HUES6 (cell line): Measurements from ENCODE around the gene JAGN1.
"Not testable (repeated sequence)": the region's sequence is repeated elsewhere in the genome, so short reads cannot be mapped to it uniquely, and the experiment has no call there.

Experiments used
- H3K27ac ChIP-seq: 2 replicates; pipeline ENCODE4 v1.7.0; 2013; ENCODE audit warnings: low read depth, mild to moderate bottlenecking, low read length, inconsistent platforms
- H3K27me3 ChIP-seq: 2 replicates; pipeline ENCODE4 v1.6.1; 2013; ENCODE audit warnings: low read length; ENCODE audit not compliant: control insufficient read depth, insufficient read depth
- H3K36me3 ChIP-seq: 2 replicates; pipeline ENCODE4 v1.6.1; 2013; ENCODE audit warnings: low read length; ENCODE audit not compliant: control insufficient read depth, insufficient read depth
- H3K4me1 ChIP-seq: 2 replicates; pipeline ENCODE4 v1.6.1; 2013; ENCODE audit warnings: low read length; ENCODE audit not compliant: control insufficient read depth, insufficient read depth
- H3K4me3 ChIP-seq: 2 replicates; pipeline ENCODE4 v1.5.1; 2013; ENCODE audit warnings: low read depth, low read length
- H3K9ac ChIP-seq: one replicate; pipeline ENCODE4 v1.6.1; 2013; ENCODE audit warnings: mild to moderate bottlenecking, low read length
- H3K9me3 ChIP-seq: 2 replicates; pipeline ENCODE4 v1.6.1; 2013; ENCODE audit warnings: low read depth, low read length; ENCODE audit not compliant: control insufficient read depth, insufficient read depth

The JAGN1 gene

GRCh38 chr3:9898467-9899241 lies 8.2 kb downstream of the JAGN1 start:
- Histone ChIP-seq H3K27ac (no peak overlapping the region), H3K9ac (no peak overlapping the region), H3K36me3 (peaks cover 6% of the 10 kb centered on the region), H3K9me3 (no peaks in the 10 kb centered on the region), H3K4me3 (no peak overlapping the region), H3K4me1 (peaks cover 17% of the 10 kb centered on the region), H3K27me3 (no peaks in the 10 kb centered on the region)

- Histone ChIP-seq H3K9me3 (no peaks in the 10 kb centered on the region), H3K36me3 (no peaks in the 10 kb centered on the region), H3K27me3 (no peaks in the 10 kb centered on the region), H3K9ac (no peak overlapping the region), H3K4me3 (no peak overlapping the region), H3K4me1 (peaks cover 17% of the 10 kb centered on the region), H3K27ac (no peak overlapping the region)
Measured at GRCh38 chr3:9899289-9899791, 8.9 kb downstream of the JAGN1 start.

GRCh38 chr3:9900965-9901415 lies 10.6 kb downstream of the JAGN1 start:
- H3K9me3 ChIP-seq, H3K4me3 ChIP-seq, H3K27me3 ChIP-seq, H3K36me3 ChIP-seq, H3K27ac ChIP-seq, H3K9ac ChIP-seq: not testable (repeated sequence)
- peaks cover 17% of the 10 kb centered on the region for H3K4me1 ChIP-seq

- no peaks in the 10 kb centered on the region for H3K9me3 ChIP-seq
- H3K4me3 ChIP-seq, result no peak overlapping the region
- H3K27me3 ChIP-seq, result no peaks in the 10 kb centered on the region
- H3K4me1 ChIP-seq, result peaks cover 17% of the 10 kb centered on the region
- no peak overlapping the region for H3K27ac ChIP-seq
- no peaks in the 10 kb centered on the region for H3K36me3 ChIP-seq
- no peak overlapping the region for H3K9ac ChIP-seq
Measured at GRCh38 chr3:9901967-9902366, 11.6 kb downstream of the JAGN1 start.

- H3K27ac ChIP-seq, result no peak within 1 kb of the TSS
- no peak within 1 kb of the TSS for H3K9ac ChIP-seq
- H3K9me3 ChIP-seq, result no peaks in the 10 kb centered on the region
- H3K4me1 ChIP-seq, result peaks cover 17% of the 10 kb centered on the region
- peak within 1 kb of the TSS; percentile 23; the same call in 1 of the 2 replicates for H3K4me3 ChIP-seq
- no peaks in the 10 kb centered on the region for H3K27me3 ChIP-seq
- no peaks in the 10 kb centered on the region for H3K36me3 ChIP-seq
Measured at GRCh38 chr3:9902372-9903237, 12.2 kb downstream of the JAGN1 start, which contains the start of gene IL17RE. TSS of gene IL17RE (plus strand) at chr3:9902848. CDS start at chr3:9902933, 85 bp downstream.

- Histone ChIP-seq H3K9ac (no peak overlapping the region), H3K36me3 (no peaks in the 10 kb centered on the region), H3K27ac (no peak overlapping the region), H3K4me3 (peak overlapping the region; percentile 23; the same call in 1 of the 2 replicates), H3K4me1 (peaks cover 17% of the 10 kb centered on the region), H3K27me3 (no peaks in the 10 kb centered on the region), H3K9me3 (no peaks in the 10 kb centered on the region)
Measured at GRCh38 chr3:9903238-9903624, 12.8 kb downstream of the JAGN1 start.

- no peaks in the 10 kb centered on the region for H3K36me3 ChIP-seq
- H3K27ac ChIP-seq, result no peak overlapping the region
- no peak overlapping the region for H3K9ac ChIP-seq
- no peak overlapping the region for H3K4me3 ChIP-seq
- peaks cover 17% of the 10 kb centered on the region for H3K4me1 ChIP-seq
- no peaks in the 10 kb centered on the region for H3K9me3 ChIP-seq
- H3K27me3 ChIP-seq, result no peaks in the 10 kb centered on the region
Measured at GRCh38 chr3:9903904-9904303, 13.5 kb downstream of the JAGN1 start.

- Histone ChIP-seq H3K4me3 (no peak overlapping the region), H3K9me3 (0 out of 2 replicates have a peak, but pooled peaks cover 2% of the 10 kb centered on the region), H3K9ac (no peak overlapping the region), H3K27ac (no peak overlapping the region), H3K27me3 (no peaks in the 10 kb centered on the region), H3K36me3 (no peaks in the 10 kb centered on the region), H3K4me1 (peaks cover 17% of the 10 kb centered on the region)
Measured at GRCh38 chr3:9906480-9906879, 16.1 kb downstream of the JAGN1 start.

- Histone ChIP-seq H3K4me3 (no peak overlapping the region), H3K27ac (no peak overlapping the region), H3K9me3 (peaks cover 12% of the 10 kb centered on the region), H3K9ac (no peak overlapping the region), H3K36me3 (no peaks in the 10 kb centered on the region), H3K4me1 (peaks cover 2% of the 10 kb centered on the region), H3K27me3 (no peaks in the 10 kb centered on the region)
Measured at GRCh38 chr3:9908286-9908685, 17.9 kb downstream of the JAGN1 start.

GRCh38 chr3:9909221-9910013 lies 19.0 kb downstream of the JAGN1 start:
- H3K4me1 ChIP-seq, result no peaks in the 10 kb centered on the region
- H3K4me3 ChIP-seq, result no peak overlapping the region
- no peak overlapping the region for H3K27ac ChIP-seq
- H3K27me3 ChIP-seq, result peaks cover 1% of the 10 kb centered on the region
- no peaks in the 10 kb centered on the region for H3K36me3 ChIP-seq
- peaks cover 12% of the 10 kb centered on the region for H3K9me3 ChIP-seq
- H3K9ac ChIP-seq, result no peak overlapping the region
